H9 (cell line): ENCODE measurements around the gene CCDC91. TPM values are rescaled to one million over a fixed set of nuclear protein-coding genes. Genes with fewer than 3 reads are reported as not detected.

Experiments
- DNase-seq: peaks from one replicate; pipeline ENCODE4 v3.0.0-alpha.2; 2017
- H2AFZ ChIP-seq: one replicate; pipeline ENCODE4 v1.6.1; 2013; ENCODE audit warnings: mild to moderate bottlenecking, low read length, control low read depth, moderate library complexity
- H2AK5ac ChIP-seq: 2 replicates; pipeline ENCODE4 v1.6.1; 2013; ENCODE audit warnings: low read length, control low read depth, mixed read lengths; ENCODE audit not compliant: insufficient read length
- H2BK120ac ChIP-seq: one replicate; pipeline ENCODE4 v1.6.1; 2013; ENCODE audit warnings: low read depth, mild to moderate bottlenecking, low read length, control low read depth, inconsistent platforms; ENCODE audit not compliant: poor library complexity, severe bottlenecking
- H2BK12ac ChIP-seq: 2 replicates; pipeline ENCODE4 v1.6.1; 2013; ENCODE audit warnings: low read length, control low read depth, mixed read lengths, low read depth; ENCODE audit not compliant: insufficient read length
- H2BK15ac ChIP-seq: 2 replicates; pipeline ENCODE4 v1.6.1; 2013; ENCODE audit warnings: low read depth, low read length, control low read depth
- H2BK20ac ChIP-seq: one replicate; pipeline ENCODE4 v1.6.1; 2013; ENCODE audit warnings: low read depth, mild to moderate bottlenecking, low read length, control low read depth, inconsistent platforms; ENCODE audit not compliant: poor library complexity, severe bottlenecking
- H2BK5ac ChIP-seq: 2 replicates; pipeline ENCODE4 v1.6.1; 2013; ENCODE audit warnings: low read length, control low read depth, mixed read lengths; ENCODE audit not compliant: insufficient read length
- H3K14ac ChIP-seq: 2 replicates; pipeline ENCODE4 v1.6.1; 2013; ENCODE audit warnings: low read length, control low read depth; ENCODE audit not compliant: insufficient read depth
- H3K18ac ChIP-seq: 2 replicates; pipeline ENCODE4 v1.6.1; 2013; ENCODE audit warnings: low read depth, mild to moderate bottlenecking, mixed read lengths, low read length, control low read depth; ENCODE audit not compliant: insufficient read length
- H3K23ac ChIP-seq: 2 replicates; pipeline ENCODE4 v1.6.1; 2013; ENCODE audit warnings: low read length, control low read depth, mixed read lengths, low read depth; ENCODE audit not compliant: insufficient read length
- H3K23me2 ChIP-seq: 2 replicates; pipeline ENCODE4 v1.6.1; 2013; ENCODE audit warnings: low read depth, mild to moderate bottlenecking, mixed read lengths, low read length, control low read depth; ENCODE audit not compliant: insufficient read length, poor library complexity, severe bottlenecking
- H3K27ac ChIP-seq: 2 replicates; pipeline ENCODE4 v1.5.1; 2013; ENCODE audit warnings: low read length, control low read depth, mixed read lengths, low read depth; ENCODE audit not compliant: insufficient read length
- H3K27me3 ChIP-seq: 2 replicates; pipeline ENCODE4 v1.6.1; 2013; ENCODE audit warnings: low read length, control low read depth, inconsistent platforms; ENCODE audit not compliant: insufficient read depth
- H3K4ac ChIP-seq: 2 replicates; pipeline ENCODE4 v1.6.1; 2013; ENCODE audit warnings: low read depth, mild to moderate bottlenecking, control low read depth, inconsistent platforms, low read length, moderate library complexity
- H3K4me1 ChIP-seq: 2 replicates; pipeline ENCODE4 v1.6.1; 2013; ENCODE audit warnings: low read length, control low read depth, inconsistent platforms; ENCODE audit not compliant: insufficient read depth
- H3K4me2 ChIP-seq: 2 replicates; pipeline ENCODE4 v1.6.1; 2013; ENCODE audit warnings: low read length, control low read depth, mixed read lengths; ENCODE audit not compliant: insufficient read length, insufficient read depth
- H3K56ac ChIP-seq: 2 replicates; pipeline ENCODE4 v1.6.1; 2013; ENCODE audit warnings: low read depth, mild to moderate bottlenecking, mixed read lengths, low read length, control low read depth; ENCODE audit not compliant: insufficient read length
- H3K79me1 ChIP-seq: 2 replicates; pipeline ENCODE4 v1.6.1; 2013; ENCODE audit warnings: low read depth, mild to moderate bottlenecking, moderate library complexity, low read length, control low read depth, inconsistent platforms; ENCODE audit not compliant: insufficient read depth, poor library complexity, severe bottlenecking
- H3K79me2 ChIP-seq: 2 replicates; pipeline ENCODE4 v1.6.1; 2013; ENCODE audit warnings: low read length, control low read depth, inconsistent platforms; ENCODE audit not compliant: insufficient read depth
- H3K9ac ChIP-seq: 2 replicates; pipeline ENCODE4 v1.6.1; 2013; ENCODE audit warnings: low read length, control low read depth, mixed read lengths; ENCODE audit not compliant: insufficient read length; ENCODE audit errors: extremely low read depth
- H3K9me3 ChIP-seq: one replicate; pipeline ENCODE4 v1.6.1; 2013; ENCODE audit warnings: low read depth, low read length, inconsistent platforms; ENCODE audit not compliant: control insufficient read depth
- H3T11ph ChIP-seq: one replicate; pipeline ENCODE4 v1.6.1; 2013; ENCODE audit warnings: mild to moderate bottlenecking, low read length, control low read depth, inconsistent platforms
- H4K20me1 ChIP-seq: one replicate; pipeline ENCODE4 v1.6.1; 2013; ENCODE audit not compliant: control insufficient read depth, insufficient read length, insufficient read depth
- H4K5ac ChIP-seq: 2 replicates; pipeline ENCODE4 v1.6.1; 2013; ENCODE audit warnings: low read depth, mild to moderate bottlenecking, mixed read lengths, low read length, control low read depth; ENCODE audit not compliant: insufficient read length
- H4K8ac ChIP-seq: replicated peaks from 2 replicates; pipeline ENCODE4 v1.6.1; 2013; ENCODE audit warnings: low read length, control low read depth, mixed read lengths, low read depth; ENCODE audit not compliant: insufficient read length
- H4K91ac ChIP-seq: 2 replicates; pipeline ENCODE4 v1.6.1; 2013; ENCODE audit warnings: low read depth, mild to moderate bottlenecking, moderate library complexity, mixed read lengths, low read length, control low read depth; ENCODE audit not compliant: insufficient read length
- H3K27ac Mint-ChIP-seq, 3 experiments: 2 replicates in 2 of 3; 3 replicates in 1 of 3; pipeline ENCODE4 v1.8.0; 2020 to 2021; ENCODE audit warnings: mixed read lengths in 3 of 3, mild to moderate bottlenecking in 1 of 3, moderate library complexity in 1 of 3
- H3K27me3 Mint-ChIP-seq: 2 replicates; pipeline ENCODE4 v1.8.0; 2021; ENCODE audit warnings: low read depth, mild to moderate bottlenecking, moderate library complexity, mixed read lengths
- H3K36me3 Mint-ChIP-seq, 3 experiments: 2 replicates in 2 of 3; 3 replicates in 1 of 3; pipeline ENCODE4 v1.8.0; 2020 to 2021; ENCODE audit warnings: low read depth in 3 of 3, mixed read lengths in 3 of 3; ENCODE audit not compliant: insufficient read depth in 1 of 3
- H3K4me1 Mint-ChIP-seq, 2 experiments: 2 replicates each; pipeline ENCODE4 v1.8.0; 2020; ENCODE audit warnings: mixed read lengths in 2 of 2
- H3K4me3 Mint-ChIP-seq, 2 experiments: 2 replicates in 1 of 2; 3 replicates in 1 of 2; pipeline ENCODE4 v1.8.0; 2020 to 2021; ENCODE audit warnings: mild to moderate bottlenecking in 2 of 2, mixed read lengths in 2 of 2, moderate library complexity in 1 of 2
- H3K9me3 Mint-ChIP-seq, 2 experiments: 2 replicates in 1 of 2; 3 replicates in 1 of 2; pipeline ENCODE4 v1.8.0; 2020; ENCODE audit warnings: mild to moderate bottlenecking in 2 of 2, mixed read lengths in 2 of 2, moderate library complexity in 1 of 2
- CTCF ChIP-seq: fragments of 200-600 bp; sonication (generic); conservative IDR thresholded peaks from 3 replicates; pipeline ENCODE4 v1.8.0; 2021; ENCODE audit warnings: antibody characterized with exemption, mild to moderate bottlenecking
- total RNA-seq: library from RNA; stranded (reverse); gene quantifications from 2 replicates; pipeline ENCODE4 v1.2.1, GENCODE V29; 2021

The CCDC91 gene
- total RNA-seq, 1 experiment from 2014 or later: 22.7 TPM

- Histone ChIP-seq H3K27me3 (no peaks in the 10 kb centered on the region), H3K4me1 (peaks cover 2% of the 10 kb centered on the region; the same call in 1 of the 2 replicates), H2BK20ac (no peak overlapping the region), H3K9ac (no peak overlapping the region), H2BK120ac (no peak overlapping the region), H3K4me2 (no peak overlapping the region), H2BK12ac (no peak overlapping the region), H2AFZ (no peak overlapping the region), H4K20me1 (no peaks in the 10 kb centered on the region), H3K27ac (no peak overlapping the region), H2BK15ac (no peak overlapping the region), H2BK5ac (no peak overlapping the region), H3K23ac (no peak overlapping the region), H3K14ac (no peak overlapping the region), H2AK5ac (no peak overlapping the region), H3K23me2 (no peaks in the 10 kb centered on the region), H3K79me2 (no peaks in the 10 kb centered on the region; the same call in 1 of the 2 replicates), H3K18ac (no peak overlapping the region), H3T11ph (no peak overlapping the region), H3K4ac (no peak overlapping the region), H3K9me3 (no peaks in the 10 kb centered on the region), H4K8ac (no peak overlapping the region), H4K5ac (no peak overlapping the region), H4K91ac (no peak overlapping the region), H3K79me1 (peaks cover 3% of the 10 kb centered on the region), H3K56ac (no peak overlapping the region)
- H3K36me3 Mint-ChIP-seq: peaks cover 4 to 8% (median 5%) of the 10 kb centered on the region in 3 experiments; a peak in 4 of 7 replicates
- H3K9me3 Mint-ChIP-seq: peaks cover 0 to 7% of the 10 kb centered on the region in 2 experiments; a peak in 2 of 5 replicates
- no peak for DNase-seq
- H3K4me3 Mint-ChIP-seq: no peak overlapping the region
- no peaks in the 10 kb centered on the region for H3K27me3 Mint-ChIP-seq
- H3K27ac Mint-ChIP-seq: no peak overlapping the region; a peak in 1 of 7 replicates
- TF ChIP-seq CTCF: no peak
- H3K4me1 Mint-ChIP-seq: peaks cover 17 to 18% of the 10 kb centered on the region in 2 experiments
Measured at GRCh38 chr12:28226705-28227104, 36.4 kb downstream of the CCDC91 start.
